NCI-H2196 (cell line): ENCODE measurements around the gene MUSTN1.

Experiments used
- DNase-seq: peaks from one replicate; lab custom pipeline; 2025; ENCODE audit not compliant: unreplicated experiment; lab: John Stamatoyannopoulos, UW

Gene MUSTN1

GRCh38 chr3:52809149-52809548, 25.7 kb downstream of the MUSTN1 start:
- DNase-seq = no peak

- no peak for DNase-seq
Observed at GRCh38 chr3:52805270-52806039, 29.4 kb downstream of the MUSTN1 start.

GRCh38 chr3:52801839-52802238, 33.0 kb downstream of the MUSTN1 start:
- DNase-seq = no peak

- no peak for DNase-seq
Observed at GRCh38 chr3:52800079-52800478, 34.7 kb downstream of the MUSTN1 start.

- DNase-seq = no peak
Observed at GRCh38 chr3:52798978-52799476, 35.8 kb downstream of the MUSTN1 start.

- DNase-seq = no peak
Observed at GRCh38 chr3:52798376-52798977, 36.3 kb downstream of the MUSTN1 start.

GRCh38 chr3:52796411-52796810, 38.4 kb downstream of the MUSTN1 start:
- no peak for DNase-seq

- DNase-seq = no peak
Observed at GRCh38 chr3:52795298-52795900, 39.4 kb downstream of the MUSTN1 start.

GRCh38 chr3:52794612-52795099, 40.2 kb downstream of the MUSTN1 start, which contains the start of gene ITIH3:
Gene ITIH3 (plus strand): TSS chr3:52794796. CDS start chr3:52794804, 8 bp downstream.
- no peak for DNase-seq

GRCh38 chr3:52793702-52794611, 40.9 kb downstream of the MUSTN1 start:
- DNase-seq = no peak

- DNase-seq = no peak
Observed at GRCh38 chr3:52792961-52793695, 41.7 kb downstream of the MUSTN1 start.

- no peak for DNase-seq
Observed at GRCh38 chr3:52792413-52792812, 42.4 kb downstream of the MUSTN1 start.

- no peak for DNase-seq
Observed at GRCh38 chr3:52791928-52792327, 42.9 kb downstream of the MUSTN1 start.

- DNase-seq = no peak
Observed at GRCh38 chr3:52791366-52791765, 43.5 kb downstream of the MUSTN1 start.

- DNase-seq = no peak
Observed at GRCh38 chr3:52790741-52791140, 44.1 kb downstream of the MUSTN1 start.

- DNase-seq = no peak
Observed at GRCh38 chr3:52790337-52790736, 44.5 kb downstream of the MUSTN1 start.

GRCh38 chr3:52789746-52790040, 45.1 kb downstream of the MUSTN1 start:
- DNase-seq = no peak

- no peak for DNase-seq
Observed at GRCh38 chr3:52788890-52789745, 45.7 kb downstream of the MUSTN1 start.
